NCI-H187 (cell line): ENCODE measurements around the gene B3GNT7.
"Not testable (repeated sequence)": the region's sequence is repeated elsewhere in the genome, so short reads cannot be mapped to it uniquely, and the experiment has no call there.

Experiments
- DNase-seq, 2 experiments: peaks; one replicate each; lab custom pipeline; 2025; lab: John Stamatoyannopoulos, UW

Gene B3GNT7

GRCh38 chr2:231364961-231365810 is 30.3 kb upstream of the B3GNT7 start:
- DNase-seq = no peak

- DNase-seq = no peak
Observed at GRCh38 chr2:231367178-231367577, 28.3 kb upstream of the B3GNT7 start.

- DNase-seq = no peak
Observed at GRCh38 chr2:231369580-231370428, 25.7 kb upstream of the B3GNT7 start.

- no peak for DNase-seq
Observed at GRCh38 chr2:231370429-231370748, 25.1 kb upstream of the B3GNT7 start.

- DNase-seq = no peak
Observed at GRCh38 chr2:231370749-231371429, 24.6 kb upstream of the B3GNT7 start.

GRCh38 chr2:231371430-231372054 is 24.0 kb upstream of the B3GNT7 start:
- DNase-seq = no peak

GRCh38 chr2:231372326-231372725 is 23.2 kb upstream of the B3GNT7 start:
- DNase-seq = no peak

DNA sequence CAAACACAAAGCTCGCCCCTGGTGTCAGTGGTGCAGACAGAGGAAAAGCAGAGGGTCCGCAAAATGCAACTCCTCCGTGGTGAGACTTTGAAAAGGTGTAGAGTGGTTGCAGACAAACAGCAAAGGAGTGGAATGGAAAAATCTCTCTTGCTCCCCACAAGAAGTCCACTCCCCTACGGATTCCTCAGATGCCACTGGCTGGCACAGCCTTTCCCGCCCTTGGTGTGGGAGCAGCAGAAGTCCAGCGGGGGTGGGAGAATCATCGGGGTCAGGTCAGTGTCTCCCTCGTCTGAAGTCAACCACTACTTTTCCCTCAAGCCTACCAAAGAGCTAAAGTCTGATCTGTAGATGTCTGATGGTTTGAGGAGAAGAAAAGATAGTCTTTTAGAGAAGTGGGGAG is 22.3 kb upstream of the B3GNT7 start:
- no peak for DNase-seq

GRCh38 chr2:231373786-231374349 is 21.6 kb upstream of the B3GNT7 start:
- no peak for DNase-seq

DNA sequence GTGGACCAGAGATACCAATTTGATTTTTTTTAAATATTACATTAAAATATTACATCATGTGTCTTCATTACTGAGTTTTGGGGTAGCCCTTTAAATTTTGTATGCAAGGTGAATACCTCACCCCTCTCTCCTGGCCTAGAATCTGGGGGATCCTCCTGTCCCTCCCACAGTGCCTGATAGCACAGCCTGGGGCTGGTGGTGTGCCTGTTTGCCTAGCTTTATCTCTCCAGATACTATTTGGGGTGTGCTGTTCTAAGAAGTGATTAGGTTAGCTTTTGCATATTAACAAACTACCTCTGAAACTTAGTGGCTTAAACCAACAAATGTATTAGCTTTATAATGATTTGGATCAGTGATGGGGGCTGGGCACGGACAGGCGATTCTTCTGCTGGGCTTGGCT is 20.7 kb upstream of the B3GNT7 start:
- DNase-seq = no peak

GRCh38 chr2:231375994-231376615 is 19.4 kb upstream of the B3GNT7 start:
- DNase-seq = not testable (repeated sequence)

- DNase-seq = no peak
Observed at GRCh38 chr2:231376857-231377256, 18.7 kb upstream of the B3GNT7 start.

DNA sequence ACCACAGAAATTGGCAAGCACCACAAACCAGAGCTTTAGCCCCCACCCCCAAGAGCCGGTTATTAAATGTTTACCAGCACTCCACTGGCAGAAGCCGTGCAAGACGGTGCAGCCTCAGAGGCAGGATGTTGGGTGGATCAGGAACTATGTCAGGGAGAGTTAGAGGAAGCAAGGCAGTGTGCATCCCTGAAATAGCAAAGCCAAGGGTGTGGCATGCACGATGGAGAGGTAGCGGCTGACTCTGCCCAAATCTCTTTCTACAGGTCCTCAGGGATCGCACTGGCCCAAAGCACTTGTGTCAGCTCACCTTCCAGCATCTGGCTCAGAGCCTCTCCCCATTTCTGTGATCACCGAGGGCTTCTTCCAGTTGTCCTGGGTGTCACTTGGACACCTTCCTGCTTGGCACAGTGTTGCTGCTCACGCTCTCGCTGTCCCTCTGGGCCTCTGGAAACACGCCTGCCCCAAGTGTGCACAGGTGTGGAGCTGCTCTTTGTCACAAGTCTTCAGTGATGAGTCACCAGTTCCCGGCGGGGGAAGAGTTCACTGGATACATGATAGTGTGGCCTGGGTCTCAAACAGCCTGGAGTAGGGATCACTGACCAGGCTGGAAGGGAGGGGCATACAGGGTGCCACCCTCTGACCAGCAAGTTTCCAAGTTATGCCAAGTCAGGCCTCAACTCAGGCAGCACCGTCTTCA is 17.3 kb upstream of the B3GNT7 start:
- DNase-seq = no peak

DNA sequence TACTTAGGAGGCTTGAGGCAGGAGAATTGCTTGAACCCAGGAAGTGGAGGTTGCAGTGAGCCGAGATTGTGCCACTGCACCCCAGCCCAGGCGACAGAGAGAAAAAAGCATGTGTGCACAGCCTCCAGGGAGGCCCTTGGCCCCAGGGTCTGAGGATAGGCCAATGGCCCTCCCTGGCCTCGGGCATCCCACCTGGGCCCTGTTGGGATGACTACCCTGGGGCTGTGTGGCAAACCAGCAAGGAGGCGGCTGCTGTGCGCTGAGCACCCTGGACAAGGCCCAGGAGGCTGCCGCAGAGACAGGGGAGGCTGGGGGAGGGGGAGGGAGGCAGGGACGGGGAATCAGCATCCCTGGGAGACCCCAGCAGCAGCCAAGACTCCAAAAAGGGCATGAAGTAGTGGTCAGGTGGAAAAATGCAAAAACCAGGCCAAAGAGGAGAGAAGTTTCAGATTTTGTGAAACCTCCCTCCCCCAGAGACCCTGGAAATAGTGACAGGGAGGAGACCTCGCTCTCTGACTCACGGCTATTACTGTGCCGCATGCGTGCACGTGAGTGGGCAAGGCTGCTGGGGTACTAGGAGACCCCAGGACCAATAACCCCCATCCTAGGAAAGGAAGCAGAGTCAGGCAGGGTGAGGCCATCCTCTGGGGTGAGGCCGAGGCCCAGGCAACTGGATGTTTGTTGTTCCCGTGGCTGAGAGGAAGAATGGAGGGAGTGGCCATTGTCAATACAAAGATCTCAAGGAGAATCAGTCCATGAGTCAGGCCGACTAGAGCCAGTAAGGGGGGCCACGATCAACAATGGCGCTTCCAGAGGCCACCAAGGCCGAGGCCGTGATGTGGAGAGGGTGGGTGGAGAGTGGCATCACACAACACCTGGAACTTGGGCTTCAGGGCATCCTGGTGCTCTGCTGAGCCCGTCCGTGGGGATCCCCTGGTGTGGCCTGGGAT is 16.0 kb upstream of the B3GNT7 start:
- DNase-seq = no peak

DNA sequence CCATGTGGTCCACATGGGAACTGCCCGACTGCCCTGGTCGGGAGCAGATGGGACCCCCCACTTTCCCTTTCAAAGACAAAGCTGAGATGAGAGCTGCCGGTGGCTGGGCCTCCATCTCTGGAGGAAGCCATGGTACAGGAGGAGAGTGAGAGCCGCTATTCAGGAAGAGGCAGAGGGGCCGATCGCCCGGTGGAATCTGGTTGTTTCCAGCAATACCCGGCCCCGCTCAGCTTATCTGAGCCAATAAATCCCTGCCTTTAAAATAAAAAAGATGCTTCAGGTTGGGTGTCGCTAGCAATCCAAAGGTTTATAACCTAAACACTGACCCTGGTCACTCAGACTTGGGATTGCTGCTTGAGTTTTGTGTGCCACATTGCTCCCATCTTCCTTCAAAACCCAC is 15.2 kb upstream of the B3GNT7 start:
- DNase-seq = no peak

- no peak for DNase-seq
Observed at GRCh38 chr2:231380991-231381847, 14.3 kb upstream of the B3GNT7 start.

DNA sequence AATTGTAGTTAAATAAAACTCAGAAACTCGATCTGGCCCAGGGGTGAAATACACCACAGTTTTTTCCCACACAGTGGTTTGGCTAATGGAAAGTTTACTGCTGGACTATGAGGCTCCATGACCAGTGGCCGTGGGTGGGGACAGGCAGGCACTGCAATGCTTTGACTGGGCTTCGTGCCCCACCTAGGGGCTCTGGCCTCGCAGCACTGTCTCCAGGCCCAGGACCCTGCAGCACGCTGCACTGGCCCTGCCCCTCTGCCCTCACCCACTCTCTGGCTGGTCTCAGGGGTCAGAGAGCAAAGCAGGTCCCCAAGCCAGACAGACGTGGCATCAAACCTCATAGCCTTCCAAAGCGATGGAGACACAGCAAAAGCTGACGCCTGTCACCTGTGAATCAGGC is 13.4 kb upstream of the B3GNT7 start:
- no peak for DNase-seq

GRCh38 chr2:231383416-231384108 is 11.9 kb upstream of the B3GNT7 start:
- no peak for DNase-seq
